Measurements from ENCODE around the gene ZBTB7C. TPM values are rescaled to one million over a fixed set of nuclear protein-coding genes. Genes with fewer than 3 reads are reported as not detected.

ZBTB7C gene
- polyA plus RNA-seq, 1 donor (not counting 4 experiments of a cell fraction or from before 2014, with no cell fraction given), result 0.58 TPM

DNA sequence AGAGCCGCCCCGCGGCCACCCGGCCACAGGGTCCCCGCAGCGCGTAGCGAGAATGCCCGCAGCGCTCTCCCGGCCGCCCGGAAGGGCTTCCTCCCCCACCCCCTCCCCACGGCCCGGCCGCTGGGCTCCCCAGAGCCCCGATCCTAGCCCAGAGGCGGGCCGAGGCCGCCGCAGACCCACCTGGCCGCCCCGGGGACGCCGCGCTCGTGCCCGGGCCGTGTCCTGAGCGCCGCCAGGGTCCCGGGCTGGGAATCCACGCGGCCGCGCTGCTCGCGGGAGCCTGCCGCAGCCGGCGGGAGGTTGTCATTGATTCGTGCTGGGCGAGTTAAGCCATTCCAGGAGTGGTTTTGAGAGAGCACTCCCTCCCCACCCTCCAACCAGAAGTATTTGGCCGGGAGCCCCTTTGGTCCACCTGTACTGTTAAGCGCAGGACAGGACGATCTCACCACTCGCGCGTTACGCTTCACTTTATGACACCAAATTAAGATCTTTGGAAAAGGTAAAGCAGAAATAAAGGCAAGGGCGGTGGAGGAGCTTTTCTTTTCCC is 272.3 kb downstream of the ZBTB7C start:
- H3K9ac ChIP-seq (ENCODE audit: control insufficient read depth, extremely low read depth, insufficient read depth, low read length), result peak overlapping the region; percentile 29
- peak overlapping the region; percentile 46 to 69 (median 54) for H3K4me3 ChIP-seq (ENCODE audit: control insufficient read depth in 2 of 3, extremely low read depth in 1 of 3, insufficient read depth in 2 of 3, low read depth in 1 of 3, low read length in 3 of 3)
- dilution Hi-C loops (cut with MboI; ENCODE audit: extremely low pct_ligation_motif_present, low sequenced_read_pairs), result no loop called here
- H3K36me3 ChIP-seq (ENCODE audit: control insufficient read depth in 2 of 2, extremely low read depth in 1 of 2, insufficient read depth in 2 of 2, low read length in 2 of 2), result no peaks in the 10 kb centered on the region
- H3K9me1 ChIP-seq (ENCODE audit: control insufficient read depth, extremely low read depth, insufficient read depth, low read length), result no peaks in the 10 kb centered on the region
- peak overlapping the region; percentile 81 for H3K4me2 ChIP-seq (ENCODE audit: control insufficient read depth, extremely low read depth, insufficient read depth, low read depth, low read length)
- H3K9me3 ChIP-seq (ENCODE audit: control insufficient read depth, low read depth, low read length), result no peaks in the 10 kb centered on the region
- H3K4me1 ChIP-seq (ENCODE audit: control insufficient read depth, extremely low read depth, insufficient read depth, low read length), result peaks cover 17% of the 10 kb centered on the region
- TF ChIP-seq EZH2 (IDR thresholded peaks at IDR 0.05; ENCODE audit: low read length), result peak; percentile 2
- TF ChIP-seq, protein P1, sequence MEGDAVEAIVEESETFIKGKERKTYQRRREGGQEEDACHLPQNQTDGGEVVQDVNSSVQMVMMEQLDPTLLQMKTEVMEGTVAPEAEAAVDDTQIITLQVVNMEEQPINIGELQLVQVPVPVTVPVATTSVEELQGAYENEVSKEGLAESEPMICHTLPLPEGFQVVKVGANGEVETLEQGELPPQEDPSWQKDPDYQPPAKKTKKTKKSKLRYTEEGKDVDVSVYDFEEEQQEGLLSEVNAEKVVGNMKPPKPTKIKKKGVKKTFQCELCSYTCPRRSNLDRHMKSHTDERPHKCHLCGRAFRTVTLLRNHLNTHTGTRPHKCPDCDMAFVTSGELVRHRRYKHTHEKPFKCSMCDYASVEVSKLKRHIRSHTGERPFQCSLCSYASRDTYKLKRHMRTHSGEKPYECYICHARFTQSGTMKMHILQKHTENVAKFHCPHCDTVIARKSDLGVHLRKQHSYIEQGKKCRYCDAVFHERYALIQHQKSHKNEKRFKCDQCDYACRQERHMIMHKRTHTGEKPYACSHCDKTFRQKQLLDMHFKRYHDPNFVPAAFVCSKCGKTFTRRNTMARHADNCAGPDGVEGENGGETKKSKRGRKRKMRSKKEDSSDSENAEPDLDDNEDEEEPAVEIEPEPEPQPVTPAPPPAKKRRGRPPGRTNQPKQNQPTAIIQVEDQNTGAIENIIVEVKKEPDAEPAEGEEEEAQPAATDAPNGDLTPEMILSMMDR (optimal IDR thresholded peaks at IDR 0.05 in 1 of 3, IDR thresholded peaks at IDR 0.05 in 1 of 3, conservative IDR thresholded peaks at IDR 0.05 in 1 of 3; ENCODE audit: extremely low read depth in 1 of 3, insufficient read depth in 2 of 3, low read length in 3 of 3), result no peak
- H3K79me2 ChIP-seq (ENCODE audit: control insufficient read depth, insufficient read depth, low read length), result no peaks in the 10 kb centered on the region
- H4K20me1 ChIP-seq (ENCODE audit: control insufficient read depth, extremely low read depth, insufficient read depth, low read length), result no peaks in the 10 kb centered on the region
- peaks cover 30% of the 10 kb centered on the region for H3K27me3 ChIP-seq (ENCODE audit: control insufficient read depth, extremely low read depth, insufficient read depth, low read length)
- DNase-seq (ENCODE audit: low read depth, low spot score) (no peak), FAIRE-seq (no peak)
- peak overlapping the region; percentile 21 for H2AFZ ChIP-seq (ENCODE audit: control insufficient read depth, low read length)
- no peak overlapping the region for H3K27ac ChIP-seq (ENCODE audit: control insufficient read depth, insufficient read depth, low read length)

DNA sequence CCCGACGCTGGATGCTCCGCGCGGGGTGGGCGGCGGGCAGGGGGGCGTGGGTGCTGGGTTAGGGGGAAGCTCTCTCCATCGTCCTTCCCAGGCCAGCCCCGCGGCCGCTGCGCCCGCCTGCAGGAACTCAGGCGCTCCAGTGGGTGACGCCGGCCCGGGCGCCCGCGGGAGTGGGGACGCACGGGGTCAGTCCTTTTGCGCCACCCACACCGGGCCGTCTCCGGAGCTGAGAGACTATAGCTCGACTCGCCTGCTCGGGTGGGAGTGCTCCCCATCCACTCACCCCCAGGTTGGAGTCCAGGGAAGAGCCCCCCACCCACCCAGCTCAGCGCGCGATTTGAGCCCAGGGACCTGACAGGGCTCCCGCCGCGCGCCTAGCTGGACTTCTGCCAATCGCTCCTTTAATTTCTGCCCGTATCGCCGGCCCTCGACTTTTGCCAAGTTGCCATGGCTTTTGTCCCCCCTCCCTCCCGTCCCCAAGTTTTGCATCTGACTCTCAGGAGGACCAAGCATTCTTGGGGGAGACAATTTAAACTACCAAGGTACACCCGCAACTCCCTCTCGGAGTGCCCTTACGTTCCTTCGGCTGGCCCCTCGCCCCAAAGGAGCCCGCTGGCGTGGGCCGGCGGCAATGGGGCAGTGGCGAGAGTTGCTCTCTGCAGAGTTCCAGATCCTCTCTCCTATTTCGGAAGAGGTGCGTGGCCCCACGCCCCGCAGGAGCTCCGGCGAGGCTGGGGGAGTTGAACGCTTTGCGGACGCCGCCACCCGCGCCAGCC is 272.9 kb downstream of the ZBTB7C start:
- H2AFZ ChIP-seq (ENCODE audit: control insufficient read depth, low read length), result peak overlapping the region; percentile 21
- H3K27ac ChIP-seq (ENCODE audit: control insufficient read depth, insufficient read depth, low read length), result no peak overlapping the region
- peak overlapping the region; percentile 81 for H3K4me2 ChIP-seq (ENCODE audit: control insufficient read depth, extremely low read depth, insufficient read depth, low read depth, low read length)
- TF ChIP-seq, protein P1 (optimal IDR thresholded peaks at IDR 0.05 in 1 of 3, IDR thresholded peaks at IDR 0.05 in 1 of 3, conservative IDR thresholded peaks at IDR 0.05 in 1 of 3; ENCODE audit: extremely low read depth in 1 of 3, insufficient read depth in 2 of 3, low read length in 3 of 3), result no peak
- peak; percentile 84 for TF ChIP-seq EZH2 (IDR thresholded peaks at IDR 0.05; ENCODE audit: low read length)
- no peak for FAIRE-seq
- no peaks in the 10 kb centered on the region for H3K9me1 ChIP-seq (ENCODE audit: control insufficient read depth, extremely low read depth, insufficient read depth, low read length)
- dilution Hi-C loops (cut with MboI; ENCODE audit: extremely low pct_ligation_motif_present, low sequenced_read_pairs), result no loop called here
- H3K27me3 ChIP-seq (ENCODE audit: control insufficient read depth, extremely low read depth, insufficient read depth, low read length), result peaks cover 30% of the 10 kb centered on the region
- no peaks in the 10 kb centered on the region for H4K20me1 ChIP-seq (ENCODE audit: control insufficient read depth, extremely low read depth, insufficient read depth, low read length)
- peak overlapping the region; percentile 46 to 69 (median 54) for H3K4me3 ChIP-seq (ENCODE audit: control insufficient read depth in 2 of 3, extremely low read depth in 1 of 3, insufficient read depth in 2 of 3, low read depth in 1 of 3, low read length in 3 of 3)
- no peaks in the 10 kb centered on the region for H3K9me3 ChIP-seq (ENCODE audit: control insufficient read depth, low read depth, low read length)
- H3K4me1 ChIP-seq (ENCODE audit: control insufficient read depth, extremely low read depth, insufficient read depth, low read length), result peaks cover 17% of the 10 kb centered on the region
- H3K36me3 ChIP-seq (ENCODE audit: control insufficient read depth in 2 of 2, extremely low read depth in 1 of 2, insufficient read depth in 2 of 2, low read length in 2 of 2), result no peaks in the 10 kb centered on the region
- no peaks in the 10 kb centered on the region for H3K79me2 ChIP-seq (ENCODE audit: control insufficient read depth, insufficient read depth, low read length)
- no peak for DNase-seq (ENCODE audit: low read depth, low spot score)
- H3K9ac ChIP-seq (ENCODE audit: control insufficient read depth, extremely low read depth, insufficient read depth, low read length), result no peak overlapping the region
